ENCODE results near the gene FRMD3.

Gene FRMD3

GRCh38 chr9:83557771-83558170 lies 19.6 kb upstream of the FRMD3 start:
- Histone ChIP-seq H3K27ac (ENCODE audit: low read length) (no peak overlapping the region), H3K9me3 (ENCODE audit: control insufficient read depth, insufficient read depth, low read length) (no peaks in the 10 kb centered on the region), H3K4me1 (ENCODE audit: control insufficient read depth, insufficient read depth, low read length) (no peaks in the 10 kb centered on the region), H3K4me3 (ENCODE audit: low read length) (no peak overlapping the region), H3K36me3 (ENCODE audit: control insufficient read depth, insufficient read depth, low read length) (no peaks in the 10 kb centered on the region), H3K27me3 (ENCODE audit: control insufficient read depth, insufficient read depth, low read length) (no peaks in the 10 kb centered on the region)
- DNase-seq (ENCODE audit: low read depth, low spot score), result no peak

- no peak for DNase-seq (ENCODE audit: low read depth, low spot score)
- Histone ChIP-seq H3K36me3 (ENCODE audit: control insufficient read depth, insufficient read depth, low read length) (no peaks in the 10 kb centered on the region), H3K27ac (ENCODE audit: low read length) (no peak overlapping the region), H3K9me3 (ENCODE audit: control insufficient read depth, insufficient read depth, low read length) (no peaks in the 10 kb centered on the region), H3K4me1 (ENCODE audit: control insufficient read depth, insufficient read depth, low read length) (no peaks in the 10 kb centered on the region), H3K4me3 (ENCODE audit: low read length) (no peak overlapping the region), H3K27me3 (ENCODE audit: control insufficient read depth, insufficient read depth, low read length) (no peaks in the 10 kb centered on the region)
- WGBS (ENCODE audit: insufficient coverage, insufficient read length), result no CpG with 5 or more reads among the region's 1 CpG
Measured at GRCh38 chr9:83557317-83557716, 19.1 kb upstream of the FRMD3 start.

- no peaks in the 10 kb centered on the region for H3K36me3 ChIP-seq (ENCODE audit: control insufficient read depth, insufficient read depth, low read length)
- no peak for DNase-seq (ENCODE audit: low read depth, low spot score)
- H3K9me3 ChIP-seq (ENCODE audit: control insufficient read depth, insufficient read depth, low read length), result no peaks in the 10 kb centered on the region
- no peaks in the 10 kb centered on the region for H3K4me1 ChIP-seq (ENCODE audit: control insufficient read depth, insufficient read depth, low read length)
- no peaks in the 10 kb centered on the region for H3K27me3 ChIP-seq (ENCODE audit: control insufficient read depth, insufficient read depth, low read length)
- H3K27ac ChIP-seq (ENCODE audit: low read length), result no peak overlapping the region
- WGBS (ENCODE audit: insufficient coverage, insufficient read length), result no CpG with 5 or more reads among the region's 3 CpGs
- no peak overlapping the region for H3K4me3 ChIP-seq (ENCODE audit: low read length)
Measured at GRCh38 chr9:83554278-83554677, 16.1 kb upstream of the FRMD3 start.

- H3K36me3 ChIP-seq (ENCODE audit: control insufficient read depth, insufficient read depth, low read length), result no peaks in the 10 kb centered on the region
- no peak for DNase-seq (ENCODE audit: low read depth, low spot score)
Measured at GRCh38 chr9:83544002-83544698, 5.9 kb upstream of the FRMD3 start.

GRCh38 chr9:83538890-83539238 lies 663 bp upstream of the FRMD3 start:
- no peak overlapping the region for H3K27ac ChIP-seq (ENCODE audit: low read length)
- DNase-seq (ENCODE audit: low read depth, low spot score), result no peak
- no CpG with 5 or more reads among the region's 6 CpGs for WGBS (ENCODE audit: insufficient coverage, insufficient read length)
- H3K27me3 ChIP-seq (ENCODE audit: control insufficient read depth, insufficient read depth, low read length), result peaks cover 31% of the 10 kb centered on the region
- H3K9me3 ChIP-seq (ENCODE audit: control insufficient read depth, insufficient read depth, low read length), result no peaks in the 10 kb centered on the region
- H3K4me3 ChIP-seq (ENCODE audit: low read length), result peak overlapping the region; percentile 76; the same call in 1 of the 2 replicates
- H3K4me1 ChIP-seq (ENCODE audit: control insufficient read depth, insufficient read depth, low read length), result peaks cover 7% of the 10 kb centered on the region
- no peaks in the 10 kb centered on the region for H3K36me3 ChIP-seq (ENCODE audit: control insufficient read depth, insufficient read depth, low read length)

More at GRCh38 chr9:83544002-83544698, 5.9 kb upstream of the FRMD3 start:
- Histone ChIP-seq H3K4me3 (ENCODE audit: low read length) (no peak overlapping the region), H3K9me3 (ENCODE audit: control insufficient read depth, insufficient read depth, low read length) (no peaks in the 10 kb centered on the region), H3K27ac (ENCODE audit: low read length) (no peak overlapping the region), H3K27me3 (ENCODE audit: control insufficient read depth, insufficient read depth, low read length) (peaks cover 10% of the 10 kb centered on the region), H3K4me1 (ENCODE audit: control insufficient read depth, insufficient read depth, low read length) (no peaks in the 10 kb centered on the region)
- WGBS (ENCODE audit: insufficient coverage, insufficient read length), result no CpG with 5 or more reads among the region's 5 CpGs

- Histone ChIP-seq H3K27ac (ENCODE audit: low read length) (no peak overlapping the region), H3K36me3 (ENCODE audit: control insufficient read depth, insufficient read depth, low read length) (no peaks in the 10 kb centered on the region), H3K27me3 (ENCODE audit: control insufficient read depth, insufficient read depth, low read length) (peaks cover 31% of the 10 kb centered on the region), H3K9me3 (ENCODE audit: control insufficient read depth, insufficient read depth, low read length) (no peaks in the 10 kb centered on the region), H3K4me3 (ENCODE audit: low read length) (peak overlapping the region; percentile 76; the same call in 1 of the 2 replicates), H3K4me1 (ENCODE audit: control insufficient read depth, insufficient read depth, low read length) (peaks cover 7% of the 10 kb centered on the region)
- WGBS (ENCODE audit: insufficient coverage, insufficient read length), result no CpG with 5 or more reads among the region's 63 CpGs
- no peak for DNase-seq (ENCODE audit: low read depth, low spot score)
Measured at GRCh38 chr9:83537331-83538171, 650 bp downstream of the FRMD3 start.

- Histone ChIP-seq H3K36me3 (ENCODE audit: control insufficient read depth, insufficient read depth, low read length) (no peaks in the 10 kb centered on the region), H3K4me1 (ENCODE audit: control insufficient read depth, insufficient read depth, low read length) (peaks cover 7% of the 10 kb centered on the region), H3K27ac (ENCODE audit: low read length) (no peak overlapping the region), H3K27me3 (ENCODE audit: control insufficient read depth, insufficient read depth, low read length) (peaks cover 31% of the 10 kb centered on the region), H3K4me3 (ENCODE audit: low read length) (no peak overlapping the region), H3K9me3 (ENCODE audit: control insufficient read depth, insufficient read depth, low read length) (no peaks in the 10 kb centered on the region)
- WGBS (ENCODE audit: insufficient coverage, insufficient read length), result no CpG with 5 or more reads among the region's 1 CpG
- no peak for DNase-seq (ENCODE audit: low read depth, low spot score)
Measured at GRCh38 chr9:83536332-83536731, 1.9 kb downstream of the FRMD3 start.

GRCh38 chr9:83535736-83536135 lies 2.5 kb downstream of the FRMD3 start:
- Histone ChIP-seq H3K27me3 (ENCODE audit: control insufficient read depth, insufficient read depth, low read length) (peaks cover 31% of the 10 kb centered on the region), H3K4me3 (ENCODE audit: low read length) (no peak overlapping the region), H3K36me3 (ENCODE audit: control insufficient read depth, insufficient read depth, low read length) (no peaks in the 10 kb centered on the region), H3K27ac (ENCODE audit: low read length) (no peak overlapping the region), H3K9me3 (ENCODE audit: control insufficient read depth, insufficient read depth, low read length) (no peaks in the 10 kb centered on the region), H3K4me1 (ENCODE audit: control insufficient read depth, insufficient read depth, low read length) (peaks cover 7% of the 10 kb centered on the region)
- DNase-seq (ENCODE audit: low read depth, low spot score), result no peak
- WGBS (ENCODE audit: insufficient coverage, insufficient read length), result no CpG with 5 or more reads among the region's 3 CpGs

- no CpG with 5 or more reads among the region's 2 CpGs for WGBS (ENCODE audit: insufficient coverage, insufficient read length)
- no peak for DNase-seq (ENCODE audit: low read depth, low spot score)
- H3K4me3 ChIP-seq (ENCODE audit: low read length), result no peak overlapping the region
- H3K27me3 ChIP-seq (ENCODE audit: control insufficient read depth, insufficient read depth, low read length), result peaks cover 18% of the 10 kb centered on the region
- no peaks in the 10 kb centered on the region for H3K9me3 ChIP-seq (ENCODE audit: control insufficient read depth, insufficient read depth, low read length)
- peaks cover 5% of the 10 kb centered on the region for H3K4me1 ChIP-seq (ENCODE audit: control insufficient read depth, insufficient read depth, low read length)
- H3K27ac ChIP-seq (ENCODE audit: low read length), result no peak overlapping the region
- H3K36me3 ChIP-seq (ENCODE audit: control insufficient read depth, insufficient read depth, low read length), result no peaks in the 10 kb centered on the region
Measured at GRCh38 chr9:83533296-83533695, 4.9 kb downstream of the FRMD3 start.

- Histone ChIP-seq H3K4me3 (ENCODE audit: low read length) (no peak overlapping the region), H3K9me3 (ENCODE audit: control insufficient read depth, insufficient read depth, low read length) (no peaks in the 10 kb centered on the region), H3K27ac (ENCODE audit: low read length) (no peak overlapping the region), H3K27me3 (ENCODE audit: control insufficient read depth, insufficient read depth, low read length) (no peaks in the 10 kb centered on the region), H3K4me1 (ENCODE audit: control insufficient read depth, insufficient read depth, low read length) (no peaks in the 10 kb centered on the region), H3K36me3 (ENCODE audit: control insufficient read depth, insufficient read depth, low read length) (no peaks in the 10 kb centered on the region)
- DNase-seq (ENCODE audit: low read depth, low spot score), result no peak
- no CpG with 5 or more reads among the region's 3 CpGs for WGBS (ENCODE audit: insufficient coverage, insufficient read length)
Measured at GRCh38 chr9:83526901-83527300, 11.3 kb downstream of the FRMD3 start.

Measured in iPS DF 6.9 (cell line).